GF-D8 (cell line): Measurements from ENCODE around the gene CMYA5.

ENCODE experiments used
- DNase-seq: peaks from one replicate; lab custom pipeline; 2025; lab: John Stamatoyannopoulos, UW

CMYA5 gene

GRCh38 chr5:79793722-79794121 is 104.1 kb downstream of the CMYA5 start:
- DNase-seq = no peak

GRCh38 chr5:79794347-79794746 is 104.7 kb downstream of the CMYA5 start:
- no peak for DNase-seq

- DNase-seq = no peak
These were observed 106.2 kb downstream of the CMYA5 start for GRCh38 chr5:79795764-79796398.

GRCh38 chr5:79798893-79799590 is 109.4 kb downstream of the CMYA5 start:
- no peak for DNase-seq

GRCh38 chr5:79800979-79801827 is 111.6 kb downstream of the CMYA5 start:
- DNase-seq = no peak

- no peak for DNase-seq
These were observed 112.8 kb downstream of the CMYA5 start for GRCh38 chr5:79802406-79802805.

GRCh38 chr5:79803007-79803406 is 113.4 kb downstream of the CMYA5 start:
- DNase-seq = no peak

GRCh38 chr5:79806741-79807140 is 117.1 kb downstream of the CMYA5 start:
- no peak for DNase-seq

GRCh38 chr5:79809743-79810142 is 120.1 kb downstream of the CMYA5 start:
- DNase-seq = no peak

GRCh38 chr5:79811081-79811480 is 121.4 kb downstream of the CMYA5 start:
- no peak for DNase-seq

- no peak for DNase-seq
These were observed 122.3 kb downstream of the CMYA5 start for GRCh38 chr5:79811904-79812303.

- no peak for DNase-seq
These were observed 125.1 kb downstream of the CMYA5 start for GRCh38 chr5:79814699-79815098.

- no peak for DNase-seq
These were observed 126.4 kb downstream of the CMYA5 start for GRCh38 chr5:79816014-79816413.

GRCh38 chr5:79820648-79821047 is 131.0 kb downstream of the CMYA5 start:
- no peak for DNase-seq

- DNase-seq = no peak
These were observed 134.8 kb downstream of the CMYA5 start for GRCh38 chr5:79824444-79824843.

- DNase-seq = no peak
These were observed 136.2 kb downstream of the CMYA5 start for GRCh38 chr5:79825802-79826201.

- DNase-seq = no peak
These were observed 137.6 kb downstream of the CMYA5 start for GRCh38 chr5:79827159-79827629.

- no peak for DNase-seq
These were observed 139.6 kb downstream of the CMYA5 start for GRCh38 chr5:79829260-79829659.

- DNase-seq = no peak
These were observed 142.0 kb downstream of the CMYA5 start for GRCh38 chr5:79831381-79832309.

GRCh38 chr5:79832911-79833310 is 143.3 kb downstream of the CMYA5 start:
- DNase-seq = no peak

- no peak for DNase-seq
These were observed 144.6 kb downstream of the CMYA5 start for GRCh38 chr5:79834098-79834753.
